DLD1 (cell line): ENCODE data around the gene DMBX1.

ENCODE experiments used
- in situ Hi-C: cut with HindIII; loops from 2 replicates; pipeline ENCODE4 v1.10.0; 2017; ENCODE audit warnings: low sequenced_read_pairs

The DMBX1 gene

GRCh38 chr1:46480959-46481646 is 8.5 kb upstream of the DMBX1 start:
- in situ Hi-C loops: no loop called here

GRCh38 chr1:46481961-46482360 is 7.7 kb upstream of the DMBX1 start:
- in situ Hi-C loops: no loop called here

- in situ Hi-C loops: no loop called here
Measured at GRCh38 chr1:46483589-46483988, 6.0 kb upstream of the DMBX1 start.

GRCh38 chr1:46484783-46485490 is 4.7 kb upstream of the DMBX1 start:
- in situ Hi-C loops: no loop called here

- in situ Hi-C loops: no loop called here
Measured at GRCh38 chr1:46485564-46486431, 3.8 kb upstream of the DMBX1 start.

- in situ Hi-C loops: no loop called here
Measured at GRCh38 chr1:46486432-46487015, 3.1 kb upstream of the DMBX1 start.

GRCh38 chr1:46487818-46488218 is 1.8 kb upstream of the DMBX1 start:
- in situ Hi-C loops: no loop called here

GRCh38 chr1:46488343-46489168 is 1.1 kb upstream of the DMBX1 start:
- in situ Hi-C loops: no loop called here

GRCh38 chr1:46489169-46489637 is 433 bp upstream of the DMBX1 start:
- in situ Hi-C loops: no loop called here

GRCh38 chr1:46490406-46490655 is 695 bp downstream of the DMBX1 start:
- in situ Hi-C loops: no loop called here

GRCh38 chr1:46490656-46491442 is 1.2 kb downstream of the DMBX1 start:
- in situ Hi-C loops: no loop called here

- in situ Hi-C loops: no loop called here
Measured at GRCh38 chr1:46491443-46492268, 2.0 kb downstream of the DMBX1 start.

GRCh38 chr1:46492269-46492853 is 2.7 kb downstream of the DMBX1 start:
- in situ Hi-C loops: no loop called here

- in situ Hi-C loops: no loop called here
Measured at GRCh38 chr1:46492871-46493270, 3.2 kb downstream of the DMBX1 start.

- in situ Hi-C loops: no loop called here
Measured at GRCh38 chr1:46493316-46494032, 3.8 kb downstream of the DMBX1 start.

- in situ Hi-C loops: no loop called here
Measured at GRCh38 chr1:46494910-46495309, 5.3 kb downstream of the DMBX1 start.

GRCh38 chr1:46495778-46496177 is 6.1 kb downstream of the DMBX1 start:
- in situ Hi-C loops: no loop called here

GRCh38 chr1:46496505-46496904 is 6.9 kb downstream of the DMBX1 start:
- in situ Hi-C loops: no loop called here
